Dedifferentiated amniotic fluid mesenchymal stem cell (primary cell): Measurements from ENCODE around the gene MYMX.

Source experiments
- DNase-seq: peaks from one replicate; pipeline ENCODE4 v3.0.0-alpha.2; 2016; ENCODE audit errors: extremely low spot score

The MYMX gene

DNA sequence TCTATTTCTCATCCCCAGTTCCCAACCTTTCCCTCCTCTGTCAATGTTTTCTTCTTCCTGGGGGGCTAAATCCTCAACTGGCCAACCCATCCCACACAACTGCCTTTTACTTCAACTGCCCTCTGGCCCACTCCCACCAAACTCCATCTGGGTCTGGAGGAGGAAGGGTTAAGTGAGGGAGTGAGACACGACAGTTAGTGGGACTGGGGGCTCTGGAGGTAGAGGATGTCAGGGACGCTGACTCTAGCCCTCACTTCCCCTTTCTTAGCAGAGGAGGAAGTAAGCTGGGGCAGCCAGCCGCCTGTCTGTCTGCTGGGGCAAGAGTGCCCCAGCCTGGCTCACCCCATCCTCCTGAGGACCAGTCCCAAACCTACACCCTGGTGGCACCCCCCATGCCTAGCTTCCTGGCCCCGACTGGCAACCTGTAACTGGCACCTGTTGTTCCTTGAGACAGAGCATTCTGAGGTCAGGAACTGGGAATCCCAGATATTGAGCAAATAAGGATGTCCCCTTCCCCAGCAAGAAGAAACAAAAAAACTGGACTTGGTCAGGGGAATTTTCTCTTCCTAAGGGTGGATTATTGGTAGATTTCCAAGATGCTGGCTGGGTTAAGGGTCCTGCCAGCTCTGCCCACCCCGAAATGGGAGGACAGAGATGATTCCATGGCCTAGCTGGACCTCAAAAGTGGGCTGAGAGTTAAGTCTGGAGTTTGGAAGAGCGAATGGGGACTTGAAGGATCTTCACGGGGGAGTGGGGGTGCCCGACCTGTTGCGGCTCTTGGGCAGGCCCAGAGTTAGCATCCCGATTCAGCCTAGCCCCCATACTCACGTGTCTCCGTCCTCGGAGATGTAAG is 47.7 kb downstream of the MYMX start:
- DNase-seq, result no peak

DNA sequence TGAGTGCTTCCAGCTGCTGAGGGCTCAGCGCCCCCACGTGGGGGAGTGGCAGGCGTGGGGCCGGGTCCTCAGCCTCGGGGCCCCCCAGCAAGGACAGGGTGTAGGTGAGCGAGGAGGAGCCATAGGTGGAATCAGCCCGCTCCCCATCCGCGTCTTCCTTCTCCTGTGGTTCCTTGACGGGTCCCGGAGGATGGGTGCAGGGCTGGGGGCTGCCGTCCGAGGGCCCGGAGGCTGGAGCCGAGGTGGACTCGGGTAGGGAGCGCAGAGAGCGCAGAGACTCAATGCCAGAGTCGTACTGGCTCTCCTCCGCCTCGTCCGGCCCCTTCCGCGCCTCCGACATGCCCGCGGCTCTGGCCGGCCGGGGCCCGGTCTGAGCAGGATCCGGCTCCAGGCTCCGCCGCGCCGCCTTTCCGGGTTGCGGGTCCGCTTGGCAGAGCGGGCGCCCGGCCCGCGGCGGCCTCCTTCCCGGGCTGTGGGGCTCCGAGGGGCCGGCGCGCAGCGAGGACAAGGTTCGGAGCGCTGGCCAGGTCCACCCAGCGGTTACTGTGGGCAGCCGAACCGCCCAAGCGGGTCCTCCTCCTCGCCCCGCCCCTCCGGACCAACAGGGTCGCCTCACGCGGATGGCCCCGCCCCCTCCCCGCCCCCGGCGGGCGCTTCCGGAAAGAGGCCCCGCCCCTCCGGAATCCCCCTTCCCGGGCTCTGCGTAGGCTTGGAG is 48.4 kb downstream of the MYMX start, which contains the start of gene NFKBIE:
TSS of gene NFKBIE (minus strand) at position 545 of the 715 bp plus-strand sequence. CDS start at position 340, 205 bp downstream.
- peak; percentile 88 for DNase-seq

DNA sequence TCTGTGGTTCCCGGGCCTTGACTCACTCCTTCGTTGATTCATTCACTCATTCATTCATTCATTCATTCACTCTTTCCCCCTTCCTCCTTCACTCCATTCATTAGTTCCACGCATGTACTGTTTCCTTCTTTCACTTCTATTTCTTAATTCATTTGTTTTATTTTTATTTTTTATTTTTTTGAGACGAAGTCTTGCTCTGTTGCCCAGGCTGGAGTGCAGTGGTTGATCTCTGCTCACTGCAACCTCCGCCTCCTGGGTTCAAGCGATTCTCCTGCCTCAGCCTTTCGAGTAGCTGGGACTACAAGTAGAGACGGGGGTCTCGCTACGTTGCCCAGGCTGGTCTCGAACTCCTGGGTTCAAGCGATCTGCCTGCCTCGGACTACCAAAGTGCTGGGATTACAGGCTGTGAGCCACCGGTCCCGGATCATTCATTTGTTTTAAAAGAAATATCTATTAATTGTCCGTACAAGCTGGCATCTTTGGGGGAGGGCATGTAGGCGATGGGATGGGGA is 49.1 kb downstream of the MYMX start:
- no peak for DNase-seq

DNA sequence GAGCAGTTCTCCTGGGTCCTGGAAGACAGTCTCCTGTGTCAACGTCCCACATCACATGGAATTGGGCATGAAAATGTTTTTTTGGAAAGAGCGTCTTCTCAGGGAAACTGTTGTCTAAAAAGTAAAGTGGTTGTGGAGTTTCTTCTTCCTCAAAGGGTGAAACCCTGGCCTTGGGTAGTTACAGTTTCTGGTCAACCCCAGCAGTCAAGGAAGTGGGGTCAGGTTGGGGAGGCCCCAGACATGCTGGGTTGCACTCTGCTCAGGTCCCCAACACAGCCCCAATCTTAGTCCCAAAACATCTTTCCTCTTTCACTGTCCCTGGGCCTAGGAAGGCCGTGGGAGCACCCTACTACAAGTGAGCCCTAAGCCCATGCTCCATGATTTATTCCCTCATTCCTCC is 49.6 kb downstream of the MYMX start:
- DNase-seq, result no peak

DNA sequence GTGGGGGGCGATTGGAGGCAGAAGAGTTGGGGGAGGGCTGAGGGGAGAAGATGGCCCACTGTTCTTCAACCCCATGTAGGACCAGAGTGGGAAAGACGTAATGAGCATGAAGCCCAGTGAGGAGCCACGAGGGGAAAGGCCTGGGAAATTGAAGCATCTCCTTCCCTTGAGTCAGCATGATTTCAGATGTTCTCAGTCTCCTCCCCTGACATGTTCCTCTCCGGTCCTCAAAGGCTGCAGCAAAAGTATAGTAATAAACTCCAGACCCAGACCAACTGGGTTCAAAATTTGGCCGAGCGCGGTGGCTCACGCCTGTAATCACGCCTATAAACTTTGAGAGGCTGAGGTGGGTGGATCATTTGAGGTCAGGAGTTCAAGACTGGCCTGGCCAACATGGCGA is 50.5 kb downstream of the MYMX start:
- DNase-seq, result no peak
